Measurements from ENCODE around the gene DNAAF1. TPM values are rescaled to one million over a fixed set of nuclear protein-coding genes. Genes with fewer than 3 reads are reported as not detected.
"Not testable (repeated sequence)": the region's sequence is repeated elsewhere in the genome, so short reads cannot be mapped to it uniquely, and the experiment has no call there.

DNAAF1 gene
- total RNA-seq, 1 donor from 2014 or later, result not detected

DNA sequence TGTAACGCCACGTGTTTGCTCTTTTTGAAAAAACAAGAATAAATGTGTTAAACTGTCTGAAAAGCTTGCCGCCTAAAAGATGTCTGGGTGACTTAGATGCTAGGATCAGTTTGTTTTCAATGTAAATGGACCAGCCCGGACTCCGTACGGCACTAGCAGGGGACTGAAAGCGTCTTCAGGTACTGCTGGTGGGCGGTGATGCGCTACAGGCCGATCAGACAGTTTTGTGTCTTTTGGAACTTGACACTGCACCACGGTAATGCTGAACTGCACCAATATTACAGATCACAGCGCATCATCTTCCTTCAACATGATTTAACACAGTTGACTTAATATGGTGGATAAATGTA, 27.6 kb upstream of the DNAAF1 start:
- no peak for TF ChIP-seq CTCF (IDR thresholded peaks at IDR 0.05)
- H3K36me3 Mint-ChIP-seq (ENCODE audit: low read depth), result peaks cover 9% of the 10 kb centered on the region
- H3K27ac Mint-ChIP-seq, result peak overlapping the region; percentile 87
- DNase-seq, result no peak
- no peaks in the 10 kb centered on the region for H3K9me3 Mint-ChIP-seq
- intact Hi-C loops (cut with micrococcal nuclease), result no loop called here
- peak overlapping the region; percentile 92 for H3K4me3 Mint-ChIP-seq
- ATAC-seq (ENCODE audit: low read depth), result no peak
- peaks cover 25% of the 10 kb centered on the region for H3K4me1 Mint-ChIP-seq
- ChIA-PET POLR2A (interaction anchor here (1.0 to 4.9 kb wide), 11 partner anchors 12 to 489 kb away, joined by 3 to 47 read pairs (median 6); partner anchors contain the start of genes DNAAF1, HSBP1, HSDL1 and MLYCD), CTCF (interaction anchor here (0.9 to 3.6 kb wide), 7 partner anchors 15 to 70 kb away, joined by 3 to 17 read pairs (median 6); partner anchors contain the start of gene TAF1C)
- H3K27me3 Mint-ChIP-seq, result no peaks in the 10 kb centered on the region

DNA sequence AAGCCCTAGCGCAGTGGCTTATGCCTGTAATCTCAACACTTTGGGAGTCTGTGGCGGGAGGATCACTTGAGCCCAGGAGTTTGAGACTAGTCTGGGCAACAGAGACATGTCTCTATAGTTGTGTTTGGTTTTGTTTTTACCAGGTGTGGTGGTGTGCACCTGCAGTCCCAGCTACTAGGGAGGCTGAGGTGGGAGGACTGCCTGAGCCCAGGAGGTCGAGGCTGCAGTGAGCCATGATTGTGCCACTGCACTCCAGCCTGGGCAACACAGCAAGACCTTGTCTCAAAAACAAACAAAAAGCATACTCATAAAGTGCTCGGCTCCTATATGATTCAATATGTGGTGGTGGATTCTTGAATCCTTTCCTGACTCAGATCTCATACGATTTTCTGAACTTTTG, 26.8 kb upstream of the DNAAF1 start:
- ATAC-seq (ENCODE audit: low read depth); H3K27ac Mint-ChIP-seq; DNase-seq; H3K9me3 Mint-ChIP-seq; intact Hi-C loops (cut with micrococcal nuclease); H3K27me3 Mint-ChIP-seq: not testable (repeated sequence)
- POLR2A ChIA-PET, result interaction anchor here (0.6 to 4.9 kb wide), 2 partner anchors 15 to 26 kb away, joined by 3 to 47 read pairs; partner anchors contain the start of genes DNAAF1 and HSDL1
- Mint-ChIP-seq H3K4me1 (peaks cover 25% of the 10 kb centered on the region), H3K4me3 (peak overlapping the region; percentile 46), H3K36me3 (ENCODE audit: low read depth) (peaks cover 16% of the 10 kb centered on the region)
- CTCF ChIA-PET, result interaction anchor here (1.6 to 3.6 kb wide), 2 partner anchors 30 to 68 kb away, joined by 6 to 17 read pairs; partner anchors contain the start of gene TAF1C

DNA sequence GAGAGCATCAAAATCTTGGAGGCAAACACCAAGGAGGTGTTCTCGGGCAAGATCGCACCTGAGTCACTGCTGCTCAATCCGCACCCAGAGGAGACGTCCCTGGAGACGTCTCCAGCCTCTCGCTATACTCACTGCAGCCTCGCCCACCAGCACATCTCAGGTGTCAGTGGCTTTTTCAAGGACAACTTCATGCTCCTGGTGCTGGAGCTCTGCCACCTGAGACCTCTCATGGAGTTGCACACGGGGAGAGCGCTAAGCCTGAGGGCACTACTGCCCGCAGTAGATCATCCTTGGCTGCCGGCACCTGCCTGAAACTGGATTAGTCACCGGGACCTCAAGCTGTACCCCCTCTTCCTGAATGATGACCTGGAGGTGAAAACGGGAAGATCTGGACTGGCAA, 25.7 kb upstream of the DNAAF1 start:
- H3K27ac Mint-ChIP-seq, result no peak overlapping the region
- no peak overlapping the region for H3K4me3 Mint-ChIP-seq
- DNase-seq, result no peak
- intact Hi-C loops (cut with micrococcal nuclease), result no loop called here
- H3K27me3 Mint-ChIP-seq, result no peaks in the 10 kb centered on the region
- no peaks in the 10 kb centered on the region for H3K9me3 Mint-ChIP-seq
- peaks cover 17% of the 10 kb centered on the region for H3K36me3 Mint-ChIP-seq (ENCODE audit: low read depth)
- H3K4me1 Mint-ChIP-seq, result peaks cover 26% of the 10 kb centered on the region
- ChIA-PET CTCF (interaction anchor here (1.6 kb wide), 1 partner anchor 67 kb away, joined by 6 read pairs; the partner anchor contains the start of gene TAF1C), POLR2A (interaction anchor here (0.6 to 4.9 kb wide), 2 partner anchors 25 to 208 kb away, joined by 5 to 47 read pairs; partner anchors contain the start of genes DNAAF1 and HSDL1)
- TF ChIP-seq CTCF (IDR thresholded peaks at IDR 0.05), result no peak
- no peak for ATAC-seq (ENCODE audit: low read depth)

DNA sequence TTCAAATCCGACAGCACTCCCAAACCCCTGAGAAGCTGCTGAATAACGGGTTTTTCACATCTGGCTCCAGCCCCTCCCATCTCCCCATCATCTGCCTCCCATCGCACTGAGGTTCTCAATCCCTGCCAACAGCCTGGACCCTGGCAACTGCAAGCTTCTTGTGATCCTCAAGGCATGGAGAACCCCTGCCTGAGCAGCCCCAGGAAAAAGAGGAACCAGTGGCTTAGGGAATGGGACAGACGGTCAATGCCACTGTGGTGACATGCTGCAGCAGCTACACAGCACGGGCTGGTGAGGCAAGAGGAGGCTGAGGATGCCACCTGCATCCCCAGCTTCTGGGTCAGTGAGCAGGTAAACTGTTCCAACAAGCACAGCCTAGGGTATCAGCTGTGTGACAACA, 25.1 kb upstream of the DNAAF1 start:
- no peaks in the 10 kb centered on the region for H3K9me3 Mint-ChIP-seq
- ChIA-PET CTCF (no interaction called here), POLR2A (interaction anchor here (4.9 kb wide), 1 partner anchor 24 kb away, joined by 47 read pairs; the partner anchor contains the start of genes DNAAF1 and HSDL1)

GRCh38 chr16:84121007-84121406, 24.1 kb upstream of the DNAAF1 start:
- H3K27me3 Mint-ChIP-seq, result no peaks in the 10 kb centered on the region
- ChIA-PET POLR2A (no interaction called here), CTCF (no interaction called here)
- no peak overlapping the region for H3K4me3 Mint-ChIP-seq
- DNase-seq (no peak), ATAC-seq (ENCODE audit: low read depth) (no peak)
- no peaks in the 10 kb centered on the region for H3K9me3 Mint-ChIP-seq
- intact Hi-C loops (cut with micrococcal nuclease), result no loop called here
- no peak for TF ChIP-seq CTCF (IDR thresholded peaks at IDR 0.05)
- peaks cover 20% of the 10 kb centered on the region for H3K36me3 Mint-ChIP-seq (ENCODE audit: low read depth)
- peaks cover 24% of the 10 kb centered on the region for H3K4me1 Mint-ChIP-seq
- no peak overlapping the region for H3K27ac Mint-ChIP-seq

More for the DNA sequence above, 25.1 kb upstream of the DNAAF1 start:
- no peaks in the 10 kb centered on the region for H3K27me3 Mint-ChIP-seq
- peaks cover 19% of the 10 kb centered on the region for H3K36me3 Mint-ChIP-seq (ENCODE audit: low read depth)
- H3K27ac Mint-ChIP-seq, result no peak overlapping the region
- intact Hi-C loops (cut with micrococcal nuclease), result no loop called here
- DNase-seq (no peak), ATAC-seq (ENCODE audit: low read depth) (no peak)
- no peak for TF ChIP-seq CTCF (IDR thresholded peaks at IDR 0.05)
- peaks cover 30% of the 10 kb centered on the region for H3K4me1 Mint-ChIP-seq
- H3K4me3 Mint-ChIP-seq, result no peak overlapping the region
